ENCODE measurements around the gene MUC2. TPM values are rescaled to one million over a fixed set of nuclear protein-coding genes. Genes with fewer than 3 reads are reported as not detected.

Gene MUC2
- total RNA-seq, 1 donor from 2014 or later = 2.7 TPM

- Mint-ChIP-seq H3K27me3 (no peaks in the 10 kb centered on the region), H3K27ac (no peak overlapping the region), H3K9me3 (no peaks in the 10 kb centered on the region), H3K4me1 (ENCODE audit: unreplicated experiment) (no peaks in the 10 kb centered on the region), H3K36me3 (no peaks in the 10 kb centered on the region), H3K4me3 (no peak overlapping the region)
- TF ChIP-seq CTCF (conservative IDR thresholded peaks at IDR 0.05) = no peak
- DNase-seq (ENCODE audit: extremely low spot score, unreplicated experiment) = no peak
Measured at GRCh38 chr11:1083621-1084551, 9.2 kb downstream of the MUC2 start.

DNA sequence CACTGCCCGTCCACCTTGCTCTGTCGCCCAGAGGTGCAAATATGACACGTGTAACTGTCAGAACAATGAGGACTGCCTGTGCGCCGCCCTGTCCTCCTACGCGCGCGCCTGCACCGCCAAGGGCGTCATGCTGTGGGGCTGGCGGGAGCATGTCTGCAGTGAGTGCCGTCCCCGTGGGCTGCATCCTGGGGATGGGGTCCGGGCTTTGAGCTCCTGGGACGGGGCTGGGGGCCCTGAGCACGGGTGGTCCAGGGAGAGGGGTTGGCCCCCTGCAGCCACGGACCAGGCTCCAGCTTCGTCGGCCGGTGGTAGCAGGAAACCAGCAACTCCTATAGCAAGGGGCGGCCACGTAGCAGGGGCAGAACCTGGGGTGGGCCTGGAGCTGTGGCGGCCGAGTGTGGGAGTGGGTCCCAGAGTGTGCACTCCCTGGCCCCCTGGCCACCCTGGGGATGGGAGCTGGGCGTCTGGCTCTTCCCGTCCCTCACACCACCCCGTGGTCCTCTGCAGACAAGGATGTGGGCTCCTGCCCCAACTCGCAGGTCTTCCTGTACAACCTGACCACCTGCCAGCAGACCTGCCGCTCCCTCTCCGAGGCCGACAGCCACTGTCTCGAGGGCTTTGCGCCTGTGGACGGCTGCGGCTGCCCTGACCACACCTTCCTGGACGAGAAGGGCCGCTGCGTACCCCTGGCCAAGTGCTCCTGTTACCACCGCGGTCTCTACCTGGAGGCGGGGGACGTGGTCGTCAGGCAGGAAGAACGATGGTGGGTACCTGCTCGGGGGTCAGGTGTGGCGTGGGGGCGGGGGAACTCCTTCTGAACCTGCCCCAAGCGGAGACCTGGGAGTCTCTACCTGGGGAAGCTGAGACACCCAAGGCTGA lies 10.1 kb downstream of the MUC2 start:
- H3K27ac Mint-ChIP-seq = no peak overlapping the region
- DNase-seq (ENCODE audit: extremely low spot score, unreplicated experiment) = no peak
- H3K27me3 Mint-ChIP-seq = no peaks in the 10 kb centered on the region
- H3K4me3 Mint-ChIP-seq = no peak overlapping the region
- no peaks in the 10 kb centered on the region for H3K36me3 Mint-ChIP-seq
- H3K9me3 Mint-ChIP-seq = no peaks in the 10 kb centered on the region
- no peaks in the 10 kb centered on the region for H3K4me1 Mint-ChIP-seq (ENCODE audit: unreplicated experiment)
- no peak for TF ChIP-seq CTCF (conservative IDR thresholded peaks at IDR 0.05)

DNA sequence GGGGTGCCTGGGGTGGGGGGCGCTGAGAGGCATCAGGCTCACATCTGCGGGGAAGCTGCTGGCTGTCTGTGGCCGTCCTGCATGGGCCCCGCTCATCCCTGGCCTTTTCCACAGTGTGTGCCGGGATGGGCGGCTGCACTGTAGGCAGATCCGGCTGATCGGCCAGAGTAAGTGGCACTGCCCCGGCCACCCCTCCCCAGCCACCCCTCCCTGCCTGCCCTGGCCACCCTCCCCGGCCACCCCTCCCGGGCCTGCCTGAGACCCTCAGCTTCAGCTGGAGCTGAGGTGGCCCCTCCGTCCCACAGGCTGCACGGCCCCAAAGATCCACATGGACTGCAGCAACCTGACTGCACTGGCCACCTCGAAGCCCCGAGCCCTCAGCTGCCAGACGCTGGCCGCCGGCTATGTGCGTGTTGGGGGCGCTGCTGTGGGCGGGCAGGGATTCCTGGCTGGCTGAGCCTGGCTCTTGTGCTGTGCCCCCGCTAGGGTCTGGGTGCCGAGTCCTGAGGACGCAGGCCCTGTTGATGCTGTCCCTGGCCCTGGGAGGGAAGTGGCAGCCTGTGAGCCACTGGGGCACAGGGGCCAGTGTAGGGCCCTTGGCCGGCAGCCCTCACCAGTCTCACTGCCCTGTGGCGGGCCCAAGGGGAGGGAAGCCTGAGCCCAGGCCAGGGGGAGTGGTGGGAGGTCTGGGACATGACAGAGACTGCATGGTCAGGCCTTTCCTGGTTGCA lies 10.9 kb downstream of the MUC2 start:
- Mint-ChIP-seq H3K9me3 (no peaks in the 10 kb centered on the region), H3K4me3 (no peak overlapping the region), H3K27me3 (no peaks in the 10 kb centered on the region), H3K36me3 (no peaks in the 10 kb centered on the region), H3K4me1 (ENCODE audit: unreplicated experiment) (no peaks in the 10 kb centered on the region), H3K27ac (no peak overlapping the region)
- no peak for DNase-seq (ENCODE audit: extremely low spot score, unreplicated experiment)
- TF ChIP-seq CTCF (conservative IDR thresholded peaks at IDR 0.05) = no peak

DNA sequence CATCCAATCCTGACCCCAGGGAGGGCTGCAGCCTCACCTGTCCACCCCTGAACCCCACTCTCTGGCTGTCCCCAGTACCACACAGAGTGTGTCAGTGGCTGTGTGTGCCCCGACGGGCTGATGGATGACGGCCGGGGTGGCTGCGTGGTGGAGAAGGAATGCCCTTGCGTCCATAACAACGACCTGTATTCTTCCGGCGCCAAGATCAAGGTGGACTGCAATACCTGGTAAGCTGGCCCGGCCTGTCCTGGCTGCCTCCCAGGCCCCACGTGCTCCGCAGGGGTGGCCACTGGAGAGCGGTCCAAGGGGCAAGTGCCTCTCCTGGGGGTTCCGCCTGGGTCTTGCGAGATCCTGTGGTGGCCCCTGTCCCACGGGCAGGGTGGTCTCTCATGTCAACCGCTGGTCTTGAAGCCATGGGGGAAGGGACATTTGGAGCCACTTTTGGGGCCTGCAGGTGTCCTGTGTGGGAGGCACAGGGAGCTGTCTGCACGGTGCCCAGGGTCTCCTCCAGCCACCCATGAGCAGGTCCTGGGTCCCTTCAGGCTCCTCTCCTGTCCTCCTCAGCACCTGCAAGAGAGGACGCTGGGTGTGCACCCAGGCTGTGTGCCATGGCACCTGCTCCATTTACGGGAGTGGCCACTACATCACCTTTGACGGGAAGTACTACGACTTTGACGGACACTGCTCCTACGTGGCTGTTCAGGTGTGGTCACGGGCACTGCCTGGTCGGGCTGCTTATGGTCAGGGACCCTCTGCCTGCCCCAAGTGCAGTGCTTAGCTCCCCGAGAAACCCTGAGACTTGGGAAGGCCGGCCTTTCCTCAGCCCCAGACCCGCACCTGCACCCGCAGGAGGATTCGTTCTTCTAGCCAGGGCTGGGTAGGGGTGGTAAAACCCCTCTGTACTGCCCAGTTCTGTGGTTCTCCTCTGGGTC lies 11.8 kb downstream of the MUC2 start:
- H3K27me3 Mint-ChIP-seq = peaks cover 2% of the 10 kb centered on the region
- TF ChIP-seq CTCF (conservative IDR thresholded peaks at IDR 0.05) = no peak
- no peaks in the 10 kb centered on the region for H3K4me1 Mint-ChIP-seq (ENCODE audit: unreplicated experiment)
- no peak overlapping the region for H3K4me3 Mint-ChIP-seq
- H3K9me3 Mint-ChIP-seq = no peaks in the 10 kb centered on the region
- DNase-seq (ENCODE audit: extremely low spot score, unreplicated experiment) = no peak
- H3K27ac Mint-ChIP-seq = no peak overlapping the region
- no peaks in the 10 kb centered on the region for H3K36me3 Mint-ChIP-seq

Data from type B pancreatic cell (in vitro differentiated cells).